Germinal center (tissue), 1 donor: Measurements from ENCODE around the gene PDE4D.
A peak's percentile ranks its signal among the peaks of the same experiment; 100 is the strongest.

Experiments used
- DNase-seq: peaks from one replicate; pipeline ENCODE4 v3.0.0; 2012; ENCODE audit warnings: mixed read lengths, low spot score

The PDE4D gene

GRCh38 chr5:59037941-59038797 is 855.4 kb downstream of the PDE4D start:
- DNase-seq: no peak

- no peak for DNase-seq
Observed at GRCh38 chr5:59037453-59037852, 856.1 kb downstream of the PDE4D start.

- DNase-seq: no peak
Observed at GRCh38 chr5:59037041-59037440, 856.5 kb downstream of the PDE4D start.

- no peak for DNase-seq
Observed at GRCh38 chr5:59036274-59036961, 857.1 kb downstream of the PDE4D start.

GRCh38 chr5:59035681-59036080 is 857.8 kb downstream of the PDE4D start:
- no peak for DNase-seq

GRCh38 chr5:59034498-59035186 is 858.9 kb downstream of the PDE4D start:
- DNase-seq: peak; percentile 35

- DNase-seq: no peak
Observed at GRCh38 chr5:59027145-59027907, 866.2 kb downstream of the PDE4D start.

- DNase-seq: no peak
Observed at GRCh38 chr5:59025734-59026133, 867.8 kb downstream of the PDE4D start.

GRCh38 chr5:59021837-59022514 is 871.5 kb downstream of the PDE4D start:
- no peak for DNase-seq

- DNase-seq: no peak
Observed at GRCh38 chr5:59021286-59021673, 872.2 kb downstream of the PDE4D start.

- no peak for DNase-seq
Observed at GRCh38 chr5:59020611-59021285, 872.8 kb downstream of the PDE4D start.

- DNase-seq: no peak
Observed at GRCh38 chr5:59019078-59019477, 874.4 kb downstream of the PDE4D start.

GRCh38 chr5:59016925-59017324 is 876.6 kb downstream of the PDE4D start:
- no peak for DNase-seq

GRCh38 chr5:59008816-59009473 is 884.6 kb downstream of the PDE4D start:
- DNase-seq: no peak

- DNase-seq: peak; percentile 18
Observed at GRCh38 chr5:59007460-59008063, 886.0 kb downstream of the PDE4D start.

GRCh38 chr5:59005934-59006701 is 887.4 kb downstream of the PDE4D start:
- no peak for DNase-seq

GRCh38 chr5:59003641-59004040 is 889.9 kb downstream of the PDE4D start:
- DNase-seq: no peak

GRCh38 chr5:59003124-59003523 is 890.4 kb downstream of the PDE4D start:
- DNase-seq: no peak

- DNase-seq: no peak
Observed at GRCh38 chr5:59002162-59002825, 891.2 kb downstream of the PDE4D start.
